ENCODE results near the gene TRDMT1.

TRDMT1 gene

GRCh38 chr10:17214971-17215781 lies 13.7 kb upstream of the TRDMT1 start:
- TF ChIP-seq SIN3A (IDR thresholded peaks at IDR 0.05; ENCODE audit: borderline replicate concordance, insufficient read depth, low read length) = no peak
- no peak for TF ChIP-seq TAF1 (IDR thresholded peaks at IDR 0.05; ENCODE audit: borderline replicate concordance, insufficient read depth, low read length)
- TF ChIP-seq FOXP2 (optimal IDR thresholded peaks at IDR 0.05; ENCODE audit: borderline replicate concordance, extremely low read depth, extremely low read length, insufficient read depth) = no peak
- no peak for TF ChIP-seq POLR2AphosphoS5 (IDR thresholded peaks at IDR 0.05; ENCODE audit: low read depth, low read length)
- TF ChIP-seq REST (IDR thresholded peaks at IDR 0.05; ENCODE audit: insufficient read depth in 1 of 2, low read depth in 2 of 2, low read length in 2 of 2) = no peak

GRCh38 chr10:17214526-17214925 lies 13.1 kb upstream of the TRDMT1 start:
- no peak for TF ChIP-seq TAF1 (IDR thresholded peaks at IDR 0.05; ENCODE audit: borderline replicate concordance, insufficient read depth, low read length)
- no peak for TF ChIP-seq SIN3A (IDR thresholded peaks at IDR 0.05; ENCODE audit: borderline replicate concordance, insufficient read depth, low read length)
- TF ChIP-seq REST (IDR thresholded peaks at IDR 0.05; ENCODE audit: insufficient read depth in 1 of 2, low read depth in 2 of 2, low read length in 2 of 2) = no peak
- no peak for TF ChIP-seq POLR2AphosphoS5 (IDR thresholded peaks at IDR 0.05; ENCODE audit: low read depth, low read length)
- TF ChIP-seq FOXP2 (optimal IDR thresholded peaks at IDR 0.05; ENCODE audit: borderline replicate concordance, extremely low read depth, extremely low read length, insufficient read depth) = no peak

- TF ChIP-seq POLR2AphosphoS5 (IDR thresholded peaks at IDR 0.05; ENCODE audit: low read depth, low read length) (no peak), TAF1 (IDR thresholded peaks at IDR 0.05; ENCODE audit: borderline replicate concordance, insufficient read depth, low read length) (no peak), REST (IDR thresholded peaks at IDR 0.05; ENCODE audit: insufficient read depth in 1 of 2, low read depth in 2 of 2, low read length in 2 of 2) (no peak), SIN3A (IDR thresholded peaks at IDR 0.05; ENCODE audit: borderline replicate concordance, insufficient read depth, low read length) (no peak), FOXP2 (optimal IDR thresholded peaks at IDR 0.05; ENCODE audit: borderline replicate concordance, extremely low read depth, extremely low read length, insufficient read depth) (no peak)
Measured at GRCh38 chr10:17213646-17214349, 12.3 kb upstream of the TRDMT1 start.

- TF ChIP-seq SIN3A (IDR thresholded peaks at IDR 0.05; ENCODE audit: borderline replicate concordance, insufficient read depth, low read length) = no peak
- no peak for TF ChIP-seq TAF1 (IDR thresholded peaks at IDR 0.05; ENCODE audit: borderline replicate concordance, insufficient read depth, low read length)
- TF ChIP-seq REST (IDR thresholded peaks at IDR 0.05; ENCODE audit: insufficient read depth in 1 of 2, low read depth in 2 of 2, low read length in 2 of 2) = no peak
- TF ChIP-seq POLR2AphosphoS5 (IDR thresholded peaks at IDR 0.05; ENCODE audit: low read depth, low read length) = no peak
- no peak for TF ChIP-seq FOXP2 (optimal IDR thresholded peaks at IDR 0.05; ENCODE audit: borderline replicate concordance, extremely low read depth, extremely low read length, insufficient read depth)
Measured at GRCh38 chr10:17212802-17213221, 11.3 kb upstream of the TRDMT1 start.

Measured in PFSK-1 (cell line).